Measurements from ENCODE around the gene TEAD4.

Gene TEAD4

DNA sequence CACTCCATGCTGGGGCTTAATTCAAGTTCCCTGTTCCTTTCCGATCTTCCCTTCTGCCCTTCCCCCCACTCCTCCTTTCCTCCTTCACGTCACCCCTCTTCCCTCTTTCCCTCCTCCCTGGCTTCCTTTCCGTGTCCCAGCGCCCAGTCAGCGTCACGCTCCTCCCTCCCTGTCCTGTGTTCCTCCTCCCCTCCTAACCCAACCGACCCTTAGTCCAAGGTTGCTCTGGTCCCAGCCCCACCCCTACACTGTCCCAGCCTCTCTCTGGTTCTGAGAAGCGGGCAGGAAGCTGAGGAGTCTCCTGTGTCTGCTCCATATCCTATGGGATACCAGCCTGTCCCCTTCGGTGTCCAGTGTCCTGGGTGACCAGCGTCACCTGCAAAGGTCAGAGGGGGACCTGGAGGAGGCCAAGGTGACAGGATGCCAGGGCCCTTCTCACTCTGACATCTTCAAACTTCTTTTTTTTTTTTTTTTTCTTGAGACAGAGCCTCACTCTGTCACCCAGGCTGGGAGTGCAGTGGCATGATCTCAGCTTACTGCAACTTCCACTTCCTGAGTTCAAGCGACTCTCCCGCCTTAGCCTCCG lies 61.7 kb downstream of the TEAD4 start:
- no peak for DNase-seq (ENCODE audit: low read depth)
- H3K4me3 ChIP-seq (ENCODE audit: low read length) = no peak overlapping the region
- TF ChIP-seq, protein P1, sequence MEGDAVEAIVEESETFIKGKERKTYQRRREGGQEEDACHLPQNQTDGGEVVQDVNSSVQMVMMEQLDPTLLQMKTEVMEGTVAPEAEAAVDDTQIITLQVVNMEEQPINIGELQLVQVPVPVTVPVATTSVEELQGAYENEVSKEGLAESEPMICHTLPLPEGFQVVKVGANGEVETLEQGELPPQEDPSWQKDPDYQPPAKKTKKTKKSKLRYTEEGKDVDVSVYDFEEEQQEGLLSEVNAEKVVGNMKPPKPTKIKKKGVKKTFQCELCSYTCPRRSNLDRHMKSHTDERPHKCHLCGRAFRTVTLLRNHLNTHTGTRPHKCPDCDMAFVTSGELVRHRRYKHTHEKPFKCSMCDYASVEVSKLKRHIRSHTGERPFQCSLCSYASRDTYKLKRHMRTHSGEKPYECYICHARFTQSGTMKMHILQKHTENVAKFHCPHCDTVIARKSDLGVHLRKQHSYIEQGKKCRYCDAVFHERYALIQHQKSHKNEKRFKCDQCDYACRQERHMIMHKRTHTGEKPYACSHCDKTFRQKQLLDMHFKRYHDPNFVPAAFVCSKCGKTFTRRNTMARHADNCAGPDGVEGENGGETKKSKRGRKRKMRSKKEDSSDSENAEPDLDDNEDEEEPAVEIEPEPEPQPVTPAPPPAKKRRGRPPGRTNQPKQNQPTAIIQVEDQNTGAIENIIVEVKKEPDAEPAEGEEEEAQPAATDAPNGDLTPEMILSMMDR (IDR thresholded peaks at IDR 0.05; ENCODE audit: insufficient read depth, low read depth, low read length, missing control alignments) = no peak

DNA sequence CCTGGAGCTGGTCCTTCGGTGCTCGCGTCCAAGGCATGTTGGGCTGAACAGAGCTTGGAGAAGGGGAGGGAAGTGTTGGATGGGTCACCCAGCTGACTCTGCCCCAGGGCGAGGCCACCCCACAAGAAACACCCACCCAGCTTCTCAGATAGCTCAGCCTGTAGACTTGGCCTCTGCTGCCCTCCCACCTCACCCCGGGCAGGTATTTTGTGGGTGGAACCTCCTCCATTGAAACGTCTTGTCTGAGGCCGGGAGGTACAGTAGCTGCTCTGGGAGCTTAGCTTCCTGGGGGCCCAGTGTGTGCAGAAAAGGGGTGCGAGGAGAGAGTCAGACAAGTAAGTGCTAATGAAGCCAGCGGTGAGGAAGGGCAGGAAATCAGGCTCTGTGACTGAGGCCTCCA lies 63.2 kb downstream of the TEAD4 start:
- TF ChIP-seq, protein P1 (IDR thresholded peaks at IDR 0.05; ENCODE audit: insufficient read depth, low read depth, low read length, missing control alignments) = no peak
- no peak overlapping the region for H3K4me3 ChIP-seq (ENCODE audit: low read length)
- DNase-seq (ENCODE audit: low read depth) = no peak

DNA sequence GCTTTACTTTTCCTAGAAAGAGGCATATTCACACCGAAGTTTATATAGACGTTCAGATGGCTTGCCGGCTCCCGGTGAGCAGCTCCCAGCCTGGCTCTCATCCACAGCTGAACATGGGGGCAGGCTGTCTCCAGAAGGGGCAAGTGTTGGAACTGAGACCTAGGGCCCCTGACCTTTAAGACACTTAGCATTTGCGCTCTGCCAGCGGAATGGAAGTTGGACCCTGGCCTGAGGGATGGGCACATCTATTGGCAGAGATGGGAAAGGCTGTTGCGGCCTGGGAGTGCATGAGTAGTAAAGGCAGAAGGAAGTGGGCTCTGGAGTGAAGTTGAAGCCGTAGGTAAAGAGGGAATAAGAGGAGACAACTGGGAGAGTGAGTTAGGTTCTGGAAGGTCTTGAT lies 63.8 kb downstream of the TEAD4 start:
- H3K4me3 ChIP-seq (ENCODE audit: low read length) = no peak overlapping the region
- no peak for DNase-seq (ENCODE audit: low read depth)
- TF ChIP-seq, protein P1 (IDR thresholded peaks at IDR 0.05; ENCODE audit: insufficient read depth, low read depth, low read length, missing control alignments) = no peak

DNA sequence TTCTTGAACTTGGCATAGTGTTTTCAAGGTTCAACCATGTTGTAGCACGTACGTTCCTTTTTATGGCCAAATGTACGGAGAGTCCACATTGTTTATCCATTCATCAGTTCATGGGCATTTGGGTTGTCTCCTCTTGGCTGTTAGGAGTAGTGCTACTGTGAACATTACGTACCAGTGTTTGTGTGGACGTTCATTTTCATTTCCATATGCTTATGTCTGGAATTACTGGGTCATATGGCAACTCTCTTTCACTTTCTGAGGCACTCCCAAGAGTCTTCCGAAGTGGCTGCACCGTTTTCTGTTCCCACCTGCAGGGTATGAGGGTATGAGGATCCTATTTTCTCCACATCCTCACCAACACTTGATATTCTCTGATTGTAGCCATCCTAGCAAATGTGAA lies 68.9 kb downstream of the TEAD4 start:
- TF ChIP-seq, protein P1 (IDR thresholded peaks at IDR 0.05; ENCODE audit: insufficient read depth, low read depth, low read length, missing control alignments) = no peak
- no peak overlapping the region for H3K4me3 ChIP-seq (ENCODE audit: low read length)
- DNase-seq (ENCODE audit: low read depth) = no peak

DNA sequence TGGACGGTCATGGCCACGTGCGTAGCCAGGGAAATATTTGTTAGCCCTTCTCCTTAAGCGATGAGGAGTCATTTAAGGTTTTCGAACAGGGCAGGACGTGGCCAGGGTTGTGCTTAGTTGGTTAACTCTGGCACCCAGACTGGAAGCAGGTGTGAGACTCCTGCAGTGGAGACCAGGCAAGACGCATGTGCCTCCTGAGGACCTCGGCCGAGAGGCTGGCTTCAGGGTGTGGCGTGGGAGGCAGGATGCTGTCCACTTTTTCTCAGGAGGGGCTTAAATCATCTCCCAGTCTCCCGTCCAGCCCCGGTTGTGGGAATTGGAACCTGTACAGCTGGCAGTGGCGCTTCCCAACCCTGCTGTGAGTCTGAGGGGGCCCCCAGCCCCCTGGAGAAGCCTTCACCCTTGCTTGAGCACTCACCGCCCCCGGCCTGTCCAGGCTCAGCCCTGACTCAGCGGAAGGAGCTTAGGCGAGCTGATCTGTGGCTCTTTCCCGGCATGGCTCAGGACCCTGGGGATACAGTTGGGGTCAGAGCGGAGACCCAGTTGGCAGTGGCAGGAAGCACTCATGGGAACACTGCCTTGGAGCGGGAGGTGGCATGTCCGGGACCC lies 71.7 kb downstream of the TEAD4 start:
- no peak overlapping the region for H3K4me3 ChIP-seq (ENCODE audit: low read length)
- no peak for DNase-seq (ENCODE audit: low read depth)
- TF ChIP-seq, protein P1 (IDR thresholded peaks at IDR 0.05; ENCODE audit: insufficient read depth, low read depth, low read length, missing control alignments) = no peak

DNA sequence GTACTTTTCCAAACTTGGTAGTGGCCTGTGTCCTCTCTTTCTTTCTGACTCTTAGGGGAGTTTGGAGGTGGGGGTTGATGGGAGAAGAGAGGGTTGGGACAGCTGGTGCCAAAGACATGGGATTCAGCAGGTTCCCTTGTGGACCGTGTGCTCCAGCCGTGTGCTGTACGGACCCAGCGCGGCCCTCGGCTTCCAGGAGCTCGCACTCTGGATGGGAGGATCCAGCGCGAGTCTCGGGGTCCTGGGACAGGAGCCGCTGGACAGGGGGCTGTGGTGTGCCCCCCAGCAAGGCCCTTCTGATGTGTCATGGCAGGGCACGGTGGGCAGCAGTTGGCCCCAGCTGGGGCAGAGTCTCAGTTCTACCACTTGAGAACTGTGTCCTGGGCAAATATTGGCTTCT lies 73.0 kb downstream of the TEAD4 start:
- no peak for DNase-seq (ENCODE audit: low read depth)
- TF ChIP-seq, protein P1 (IDR thresholded peaks at IDR 0.05; ENCODE audit: insufficient read depth, low read depth, low read length, missing control alignments) = no peak
- no peak overlapping the region for H3K4me3 ChIP-seq (ENCODE audit: low read length)
